GM13976 (cell line): Measurements from ENCODE around the gene CDS2.

ENCODE experiments used
- DNase-seq: peaks from one replicate; pipeline ENCODE4 v3.0.0; 2012; ENCODE audit warnings: low spot score
- CTCF ChIP-seq: IDR thresholded peaks from 2 replicates; pipeline ENCODE4 v1.5.1; 2012; ENCODE audit warnings: borderline replicate concordance, mild to moderate bottlenecking; ENCODE audit not compliant: insufficient read depth; ENCODE audit errors: extremely low read depth, missing control alignments, control extremely low read depth
- in situ Hi-C: fragments of 300-500 bp; cut with MboI; formaldehyde crosslinking; loops from one replicate; pipeline ENCODE4 v1.12.0; 2022; ENCODE audit warnings: low sequenced_read_pairs, mixed read lengths, inconsistent platforms; ENCODE audit not compliant: unreplicated experiment

CDS2 gene

GRCh38 chr20:5140195-5140594 lies 13.4 kb downstream of the CDS2 start:
- no peak for TF ChIP-seq CTCF
- DNase-seq, result no peak
- in situ Hi-C loops, result no loop called here

GRCh38 chr20:5141615-5142014 lies 14.8 kb downstream of the CDS2 start:
- in situ Hi-C loops, result no loop called here
- no peak for TF ChIP-seq CTCF
- no peak for DNase-seq

- in situ Hi-C loops, result no loop called here
- no peak for TF ChIP-seq CTCF
- no peak for DNase-seq
These were observed 17.0 kb downstream of the CDS2 start for GRCh38 chr20:5143851-5144250.

- no peak for DNase-seq
- no peak for TF ChIP-seq CTCF
- in situ Hi-C loops, result no loop called here
These were observed 18.7 kb downstream of the CDS2 start for GRCh38 chr20:5145365-5146098.

GRCh38 chr20:5146099-5146668 lies 19.4 kb downstream of the CDS2 start:
- in situ Hi-C loops, result no loop called here
- no peak for TF ChIP-seq CTCF
- no peak for DNase-seq

- TF ChIP-seq CTCF, result no peak
- DNase-seq, result no peak
These were observed 20.2 kb downstream of the CDS2 start for GRCh38 chr20:5146871-5147592.

More at GRCh38 chr20:5146871-5147592, 20.2 kb downstream of the CDS2 start:
- in situ Hi-C loops, result no loop called here
